ENCODE results near the gene MRPL50.

The MRPL50 gene

GRCh38 chr9:101341958-101342357, 56.5 kb downstream of the MRPL50 start:
- in situ Hi-C loops (cut with MboI; ENCODE audit: low sequenced_read_pairs) = no loop called here

Measured in hTERT RPE-1 (cell line).